GM12878 (cell line): ENCODE measurements around the gene FAHD2B. TPM values are rescaled to one million over a fixed set of nuclear protein-coding genes. Genes with fewer than 3 reads are reported as not detected.
"Not testable (repeated sequence)": the region's sequence is repeated elsewhere in the genome, so short reads cannot be mapped to it uniquely, and the experiment has no call there.

Experiments
- ATAC-seq: fragments of 200-7000 bp; cut with Tn5 transposase; 3 replicates; pipeline ENCODE4 v1.9.1; 2020; ENCODE audit warnings: mild to moderate bottlenecking, moderate library complexity
- BruUV-seq: library from RNA; stranded (reverse); fragments of 400-500 nt; replicated peaks from 2 replicates; lab custom pipeline; 2021; lab: Mats Ljungman, UMichigan
- CTCF ChIA-PET: fragments of 300-600 bp; sonication (Branson Sonifier 250); formaldehyde crosslinking; extraction: SDS; loops from one replicate; lab custom pipeline; 2021; ENCODE audit warnings: inconsistent platforms; lab: Yijun Ruan, JAX
- POLR2A ChIA-PET: fragments of 350-600 bp; formaldehyde crosslinking; extraction: SDS; loops from one replicate; lab custom pipeline; 2021; ENCODE audit warnings: inconsistent platforms; lab: Charles Lee
- RAD21 ChIA-PET: fragments of 300-600 bp; sonication (Branson Sonifier 250); formaldehyde crosslinking; loops from one replicate; lab custom pipeline; 2023; ENCODE audit warnings: antibody characterized with exemption; ENCODE audit not compliant: unreplicated experiment; lab: Charles Lee
- SMC1A ChIA-PET: fragments of 300-600 bp; sonication (Branson Sonifier 250); formaldehyde crosslinking; loops from one replicate; lab custom pipeline; 2023; ENCODE audit not compliant: unreplicated experiment, uncharacterized antibody; lab: Charles Lee
- DNase-seq: peaks from one replicate; pipeline ENCODE4 v3.0.0-alpha.2; 2011; ENCODE audit warnings: low read depth, low spot score
- FAIRE-seq: peaks from 3 replicates; lab custom pipeline; 2011; peaks lifted over from hg19 to GRCh38; lab: Jason Lieb, UNC
- H2AFZ ChIP-seq: 2 replicates; pipeline ENCODE4 v1.6.0; 2011; ENCODE audit warnings: low read depth, low read length, control low read depth; ENCODE audit not compliant: control insufficient read depth
- H3K27ac ChIP-seq: 2 replicates; pipeline ENCODE4 v1.5.1; 2011; ENCODE audit warnings: control low read depth; ENCODE audit not compliant: control insufficient read depth, insufficient read depth
- H3K27me3 ChIP-seq, 2 experiments: replicated peaks in 1 of 2; 2 replicates each; pipeline versions ENCODE4 v1.6.0 to v1.6.1; 2011; ENCODE audit warnings: low read length in 1 of 2; ENCODE audit not compliant: control insufficient read depth in 2 of 2, insufficient read depth in 2 of 2
- H3K36me3 ChIP-seq, 2 experiments: 2 replicates each; pipeline ENCODE4 v1.5.1; 2011; ENCODE audit warnings: low read length in 1 of 2; ENCODE audit not compliant: control insufficient read depth in 2 of 2, insufficient read depth in 2 of 2
- H3K4me1 ChIP-seq: 2 replicates; pipeline ENCODE4 v1.6.1; 2011; ENCODE audit warnings: mild to moderate bottlenecking, low read length, moderate library complexity, mixed read lengths; ENCODE audit not compliant: control insufficient read depth, insufficient read depth
- H3K4me2 ChIP-seq: 2 replicates; pipeline ENCODE4 v1.6.0; 2011; ENCODE audit warnings: control low read depth; ENCODE audit not compliant: control insufficient read depth, insufficient read depth
- H3K4me3 ChIP-seq: fragments of 200-600 bp; sonication (generic); 2 replicates; pipeline ENCODE4 v1.5.1; 2016
- H3K79me2 ChIP-seq: 2 replicates; pipeline ENCODE4 v1.6.0; 2011; ENCODE audit warnings: low read length; ENCODE audit not compliant: control insufficient read depth, insufficient read depth
- H3K9ac ChIP-seq: 2 replicates; pipeline ENCODE4 v1.8.0; 2011; ENCODE audit warnings: low read length, control low read depth, mixed read lengths; ENCODE audit not compliant: control insufficient read depth, insufficient read depth
- H3K9me3 ChIP-seq: replicated peaks from 3 replicates; pipeline ENCODE4 v1.5.1; 2011; ENCODE audit warnings: mild to moderate bottlenecking, low read length; ENCODE audit not compliant: control insufficient read depth, insufficient read depth
- H4K20me1 ChIP-seq: 2 replicates; pipeline ENCODE4 v1.6.0; 2011; ENCODE audit not compliant: control insufficient read depth, insufficient read depth
- GATAD2B ChIP-seq: fragments of 450-650 bp; conservative IDR thresholded peaks from 2 replicates; pipeline ENCODE4 v1.6.1; 2017; ENCODE audit warnings: low read depth, mild to moderate bottlenecking, moderate library complexity
- JUNB ChIP-seq: IDR thresholded peaks from 2 replicates; pipeline ENCODE4 v1.6.1; 2016; ENCODE audit warnings: antibody characterized with exemption, mild to moderate bottlenecking
- MLLT1 ChIP-seq: fragments of 450-650 bp; IDR thresholded peaks from 2 replicates; pipeline ENCODE4 v1.6.1; 2016; ENCODE audit warnings: mild to moderate bottlenecking
- NFYA ChIP-seq: IDR thresholded peaks from 2 replicates; pipeline ENCODE4 v1.6.1; 2011; ENCODE audit warnings: low read depth, mild to moderate bottlenecking, low read length, improper control_type of control experiment, borderline replicate concordance
- POLR2AphosphoS5 ChIP-seq: IDR thresholded peaks from 2 replicates; pipeline ENCODE4 v1.6.1; 2011; ENCODE audit warnings: mild to moderate bottlenecking, low read length, inconsistent platforms
- RB1 ChIP-seq: fragments of 450-650 bp; formaldehyde crosslinking; IDR thresholded peaks from 2 replicates; pipeline ENCODE4 v1.6.1; 2017; ENCODE audit warnings: mild to moderate bottlenecking, borderline replicate concordance
- SIN3A ChIP-seq: IDR thresholded peaks from 2 replicates; pipeline ENCODE4 v1.6.1; 2012; ENCODE audit warnings: low read depth, low read length, improper control_type of control experiment
- SMC3 ChIP-seq: IDR thresholded peaks from 2 replicates; pipeline ENCODE4 v1.6.1; 2011; ENCODE audit warnings: low read length, improper control_type of control experiment, borderline replicate concordance
- TCF12 ChIP-seq: IDR thresholded peaks from 2 replicates; pipeline ENCODE4 v1.6.1; 2011; ENCODE audit warnings: low read depth, mild to moderate bottlenecking, low read length
- YBX1 ChIP-seq: fragments of 450-650 bp; IDR thresholded peaks from 2 replicates; pipeline ENCODE4 v1.6.1; 2016; ENCODE audit warnings: antibody characterized with exemption
- YY1 ChIP-seq: IDR thresholded peaks from 2 replicates; pipeline ENCODE4 v1.6.1; 2011; ENCODE audit warnings: low read depth, mild to moderate bottlenecking, low read length
- ZNF207 ChIP-seq: fragments of 450-650 bp; IDR thresholded peaks from 2 replicates; pipeline ENCODE4 v1.6.1; 2014; ENCODE audit warnings: antibody characterized with exemption, mild to moderate bottlenecking, borderline replicate concordance
- WGBS: methylation state at CpG from one replicate; pipeline ENCODE4 v1.1.6; 2016; ENCODE audit warnings: low lambda C conversion rate; ENCODE audit not compliant: insufficient replicate concordance, insufficient coverage; ENCODE audit errors: missing lambda C conversion rate; 5-methylcytosine and 5-hydroxymethylcytosine counted together
- in situ Hi-C: fragments of 300-500 bp; cut with MboI; formaldehyde crosslinking; loops from 9 replicates; pipeline ENCODE4 v1.14.3; 2018; ENCODE audit warnings: mixed read lengths
- intact Hi-C: fragments of 100-400 bp; cut with micrococcal nuclease; formaldehyde crosslinking; loops from one replicate; pipeline ENCODE4 v1.14.2; 2022; ENCODE audit not compliant: unreplicated experiment
- polyA plus RNA-seq, 11 experiments: library from polyadenylated mRNA; depleted of rRNA in 4 of 11; unstranded in 6 of 11; stranded (reverse) in 5 of 11; fragments of >200 nt; fragmentation: Nextera tagmentation in 4 of 11; fragmentation: Illumina TruSeq in 1 of 11; extraction: Ambion mirVana in 4 of 11; extraction: Trizol in 1 of 11; gene quantifications; 1 replicate in 1 of 11; 2 replicates in 10 of 11; pipeline versions ENCODE4 v1.2.1 to v1.2.3, GENCODE V29; 2011 to 2016; ENCODE audit warnings: inconsistent platforms in 2 of 11, missing spikeins in 2 of 11, low read depth in 1 of 11
- total RNA-seq, 4 experiments: library from RNA; depleted of rRNA in 3 of 4; stranded (reverse); fragments of >200 nt in 3 of 4; fragmentation: Illumina TruSeq in 1 of 4; extraction: Trizol in 1 of 4; gene quantifications; 2 replicates each; pipeline versions ENCODE4 v1.2.1 to v1.2.3, GENCODE V29; 2013 to 2021

FAHD2B gene
- total and polyA plus RNA-seq, 10 of the 15 experiments (the other 5 are each of a cell fraction or from before 2014, with no cell fraction given): 3.0 to 21.2 (median 16.9) TPM

GRCh38 chr2:97068074-97068473, 26.6 kb downstream of the FAHD2B start (continued):
- TF ChIP-seq SIN3A (no peak), YBX1 (no peak), NFYA (no peak), YY1 (no peak), POLR2AphosphoS5 (no peak)

DNA sequence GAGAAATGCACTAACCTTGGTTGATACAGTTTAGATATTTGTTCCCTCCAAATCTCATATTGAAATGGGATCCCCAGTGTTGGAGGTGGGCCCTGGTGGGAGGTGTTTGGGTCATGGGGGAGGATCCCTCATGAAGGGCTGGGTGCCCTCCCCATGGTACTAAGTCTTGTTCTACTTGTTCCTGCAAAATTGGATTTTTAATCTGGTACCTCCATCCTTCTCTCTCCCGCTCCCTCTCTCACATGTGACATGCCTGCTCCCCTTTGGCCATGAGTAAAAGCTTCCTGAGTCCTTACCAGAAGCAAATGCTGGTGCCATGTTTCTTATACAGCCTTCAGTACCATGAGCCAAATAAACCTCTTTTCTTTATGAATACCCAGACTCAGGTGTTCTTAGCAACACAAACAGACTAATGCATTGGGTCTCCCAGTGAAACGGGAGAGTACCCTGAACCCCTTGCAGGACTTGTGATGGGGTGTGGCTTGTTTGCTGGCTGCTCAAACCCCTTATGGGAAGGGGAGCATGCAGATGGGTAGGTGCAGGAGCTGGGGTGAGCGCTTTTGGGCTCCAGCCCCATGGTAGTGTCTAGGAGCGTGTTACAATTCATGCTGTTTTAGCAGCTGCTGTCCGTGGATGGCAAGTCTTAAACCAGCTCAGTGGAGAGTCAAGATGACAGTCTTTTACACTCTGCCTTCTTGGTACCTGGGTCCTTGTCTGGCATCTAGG, 27.2 kb downstream of the FAHD2B start:
- FAIRE-seq (no peak), DNase-seq (no peak), ATAC-seq (no peak)
- Histone ChIP-seq H2AFZ (no peak overlapping the region), H3K9ac (no peak overlapping the region), H3K4me3 (no peak overlapping the region), H3K4me2 (no peak overlapping the region), H3K9me3 (no peaks in the 10 kb centered on the region), H3K4me1 (no peaks in the 10 kb centered on the region), H3K27me3 (peaks cover 5 to 6% of the 10 kb centered on the region in 2 experiments; a peak in 3 of 4 replicates), H3K79me2 (no peaks in the 10 kb centered on the region), H3K27ac (no peak overlapping the region), H4K20me1 (no peaks in the 10 kb centered on the region)
- BruUV-seq: no TSS peak
- ChIA-PET SMC1A (no interaction called here), CTCF (no interaction called here), RAD21 (no interaction called here)
- intact Hi-C loops: no loop called here
- TF ChIP-seq ZNF207: no peak
- TF ChIP-seq RB1: no peak
- TF ChIP-seq POLR2AphosphoS5: no peak
- no peak for TF ChIP-seq TCF12
- no peak for TF ChIP-seq MLLT1
- TF ChIP-seq JUNB: no peak
- no peak for TF ChIP-seq GATAD2B
- no peak for TF ChIP-seq SMC3
- TF ChIP-seq, all 136 proteins: peak for 0
- WGBS: 34% methylated on average over 5 of the region's 5 CpGs
- POLR2A ChIA-PET: no interaction called here
- in situ Hi-C loops: no loop called here
- no peaks in the 10 kb centered on the region for H3K36me3 ChIP-seq

GRCh38 chr2:97066030-97066429, 28.7 kb downstream of the FAHD2B start:
- H4K20me1 ChIP-seq, H3K4me2 ChIP-seq, H3K79me2 ChIP-seq, SMC1A ChIA-PET, intact Hi-C loops, FAIRE-seq, H3K27me3 ChIP-seq, H2AFZ ChIP-seq, H3K27ac ChIP-seq, in situ Hi-C loops, RAD21 ChIA-PET, H3K9ac ChIP-seq, H3K4me3 ChIP-seq, H3K9me3 ChIP-seq, DNase-seq, POLR2A ChIA-PET, CTCF ChIA-PET, H3K36me3 ChIP-seq, H3K4me1 ChIP-seq, ATAC-seq, BruUV-seq: not testable (repeated sequence)
- 47% methylated on average over 5 of the region's 5 CpGs for WGBS
